ENCODE data around the gene CLIP4. TPM values are rescaled to one million over a fixed set of nuclear protein-coding genes. Genes with fewer than 3 reads are reported as not detected.

The CLIP4 gene
- total and polyA plus RNA-seq, 2 of the 13 experiments (the other 11 are each of a cell fraction or from before 2014, with no cell fraction given): 0.46 to 0.49 TPM

- ATAC-seq (no peak), FAIRE-seq (no peak), DNase-seq (ENCODE audit: low spot score) (no peak)
- no peaks in the 10 kb centered on the region for H3K36me3 ChIP-seq (replicated peaks in 1 of 2; ENCODE audit: control insufficient read depth in 1 of 2, insufficient read depth in 2 of 2, low read length in 2 of 2)
- no peaks in the 10 kb centered on the region for H4K20me1 ChIP-seq (ENCODE audit: insufficient read depth, low read length)
- H3K4me3 ChIP-seq (replicated peaks in 1 of 3; ENCODE audit: insufficient read depth in 1 of 3, low read depth in 2 of 3, low read length in 3 of 3): no peak overlapping the region
- H3K9me3 ChIP-seq (ENCODE audit: low read length): no peaks in the 10 kb centered on the region
- H3K79me2 ChIP-seq (ENCODE audit: insufficient read depth, low read length): no peaks in the 10 kb centered on the region
- peaks cover 7 to 66% of the 10 kb centered on the region in 2 experiments for H3K27me3 ChIP-seq (ENCODE audit: control insufficient read depth in 1 of 2, insufficient read depth in 2 of 2, low read length in 2 of 2)
- intact Hi-C loops (cut with micrococcal nuclease; ENCODE audit: unreplicated experiment) (no loop called here), in situ Hi-C loops (cut with HindIII; ENCODE audit: extremely low pct_ligation_motif_present, low pct_unique_long_range_greater_than_20kb) (no loop called here)
- H3K4me1 ChIP-seq (ENCODE audit: insufficient read depth, low read length): no peaks in the 10 kb centered on the region
- WGBS (ENCODE audit: low lambda C conversion rate): 13% methylated on average over 6 of the region's 8 CpGs
- H3K27ac ChIP-seq (ENCODE audit: extremely low read length, insufficient read depth, low read length): no peak overlapping the region
- BruUV-seq (replicated peaks): no TSS peak
- ChIA-PET CTCF (ENCODE audit: low intra/inter-chr PET ratio, low total read pairs) (no interaction called here), POLR2A (no interaction called here)
- no peak overlapping the region for H3K4me2 ChIP-seq (ENCODE audit: low read depth, low read length)
- no peak overlapping the region for H2AFZ ChIP-seq (ENCODE audit: low read length)
- no peak overlapping the region for H3K9ac ChIP-seq (ENCODE audit: insufficient read depth, low read depth, low read length)
- TF ChIP-seq ZNF317 (CRISPR knock-in tag; IDR thresholded peaks at IDR 0.05): no peak
- TF ChIP-seq, protein P1, sequence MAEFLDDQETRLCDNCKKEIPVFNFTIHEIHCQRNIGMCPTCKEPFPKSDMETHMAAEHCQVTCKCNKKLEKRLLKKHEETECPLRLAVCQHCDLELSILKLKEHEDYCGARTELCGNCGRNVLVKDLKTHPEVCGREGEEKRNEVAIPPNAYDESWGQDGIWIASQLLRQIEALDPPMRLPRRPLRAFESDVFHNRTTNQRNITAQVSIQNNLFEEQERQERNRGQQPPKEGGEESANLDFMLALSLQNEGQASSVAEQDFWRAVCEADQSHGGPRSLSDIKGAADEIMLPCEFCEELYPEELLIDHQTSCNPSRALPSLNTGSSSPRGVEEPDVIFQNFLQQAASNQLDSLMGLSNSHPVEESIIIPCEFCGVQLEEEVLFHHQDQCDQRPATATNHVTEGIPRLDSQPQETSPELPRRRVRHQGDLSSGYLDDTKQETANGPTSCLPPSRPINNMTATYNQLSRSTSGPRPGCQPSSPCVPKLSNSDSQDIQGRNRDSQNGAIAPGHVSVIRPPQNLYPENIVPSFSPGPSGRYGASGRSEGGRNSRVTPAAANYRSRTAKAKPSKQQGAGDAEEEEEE (CRISPR knock-in tag; IDR thresholded peaks at IDR 0.05; ENCODE audit: borderline replicate concordance): no peak
- TF ChIP-seq MLXIP (CRISPR knock-in tag; IDR thresholded peaks at IDR 0.05; ENCODE audit: borderline replicate concordance): no peak
- no peak for TF ChIP-seq TRIM24 (CRISPR knock-in tag; IDR thresholded peaks at IDR 0.05)
- no peak for TF ChIP-seq THAP9 (CRISPR knock-in tag; IDR thresholded peaks at IDR 0.05; ENCODE audit: borderline replicate concordance)
- TF ChIP-seq ZNF484 (CRISPR knock-in tag; IDR thresholded peaks at IDR 0.05; ENCODE audit: borderline replicate concordance, low read depth): no peak
- no peak for TF ChIP-seq CENPT (CRISPR knock-in tag; IDR thresholded peaks at IDR 0.05; ENCODE audit: low read depth)
- TF ChIP-seq CERS6 (CRISPR knock-in tag; IDR thresholded peaks at IDR 0.05): no peak
- TF ChIP-seq, protein P2, sequence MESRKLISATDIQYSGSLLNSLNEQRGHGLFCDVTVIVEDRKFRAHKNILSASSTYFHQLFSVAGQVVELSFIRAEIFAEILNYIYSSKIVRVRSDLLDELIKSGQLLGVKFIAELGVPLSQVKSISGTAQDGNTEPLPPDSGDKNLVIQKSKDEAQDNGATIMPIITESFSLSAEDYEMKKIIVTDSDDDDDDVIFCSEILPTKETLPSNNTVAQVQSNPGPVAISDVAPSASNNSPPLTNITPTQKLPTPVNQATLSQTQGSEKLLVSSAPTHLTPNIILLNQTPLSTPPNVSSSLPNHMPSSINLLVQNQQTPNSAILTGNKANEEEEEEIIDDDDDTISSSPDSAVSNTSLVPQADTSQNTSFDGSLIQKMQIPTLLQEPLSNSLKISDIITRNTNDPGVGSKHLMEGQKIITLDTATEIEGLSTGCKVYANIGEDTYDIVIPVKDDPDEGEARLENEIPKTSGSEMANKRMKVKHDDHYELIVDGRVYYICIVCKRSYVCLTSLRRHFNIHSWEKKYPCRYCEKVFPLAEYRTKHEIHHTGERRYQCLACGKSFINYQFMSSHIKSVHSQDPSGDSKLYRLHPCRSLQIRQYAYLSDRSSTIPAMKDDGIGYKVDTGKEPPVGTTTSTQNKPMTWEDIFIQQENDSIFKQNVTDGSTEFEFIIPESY (CRISPR knock-in tag; IDR thresholded peaks at IDR 0.05): no peak
- no peak for TF ChIP-seq STAT6 (CRISPR knock-in tag; IDR thresholded peaks at IDR 0.05; ENCODE audit: borderline replicate concordance)
Observed at GRCh38 chr2:29072251-29072650, 43.0 kb upstream of the CLIP4 start.
